ENCODE data around the gene BCL6. TPM values are rescaled to one million over a fixed set of nuclear protein-coding genes. Genes with fewer than 3 reads are reported as not detected.

BCL6 gene
- total RNA-seq, 1 experiment from 2014 or later: 35.1 TPM

GRCh38 chr3:187696021-187696420, 49.2 kb downstream of the BCL6 start:
- CTCF ChIA-PET: interaction anchor here (0.7 kb wide), 1 partner anchor 14 kb away, joined by 4 read pairs; no protein-coding TSS in a partner anchor
- no peak for DNase-seq
- Mint-ChIP-seq H3K4me1 (ENCODE audit: low read depth, unreplicated experiment) (no peaks in the 10 kb centered on the region), H3K36me3 (ENCODE audit: insufficient read depth, unreplicated experiment) (no peaks in the 10 kb centered on the region), H3K9me3 (ENCODE audit: low read depth, unreplicated experiment) (peaks cover 5% of the 10 kb centered on the region), H3K4me3 (ENCODE audit: low read depth, unreplicated experiment) (no peak overlapping the region), H3K27ac (ENCODE audit: unreplicated experiment) (no peak overlapping the region), H3K27me3 (ENCODE audit: unreplicated experiment) (peaks cover 81% of the 10 kb centered on the region)
- no TSS peak for BruUV-seq (replicated peaks)
- TF ChIP-seq CTCF (IDR thresholded peaks at IDR 0.05; ENCODE audit: unreplicated experiment): no peak
- intact Hi-C loops (cut with micrococcal nuclease; ENCODE audit: unreplicated experiment): no loop called here

- no peak overlapping the region for H3K27ac Mint-ChIP-seq (ENCODE audit: unreplicated experiment)
- H3K36me3 Mint-ChIP-seq (ENCODE audit: insufficient read depth, unreplicated experiment): no peaks in the 10 kb centered on the region
- no TSS peak for BruUV-seq (replicated peaks)
- CTCF ChIA-PET: no interaction called here
- intact Hi-C loops (cut with micrococcal nuclease; ENCODE audit: unreplicated experiment): no loop called here
- no peaks in the 10 kb centered on the region for H3K4me1 Mint-ChIP-seq (ENCODE audit: low read depth, unreplicated experiment)
- H3K4me3 Mint-ChIP-seq (ENCODE audit: low read depth, unreplicated experiment): no peak overlapping the region
- DNase-seq: no peak
- H3K9me3 Mint-ChIP-seq (ENCODE audit: low read depth, unreplicated experiment): peaks cover 5% of the 10 kb centered on the region
- H3K27me3 Mint-ChIP-seq (ENCODE audit: unreplicated experiment): peaks cover 75% of the 10 kb centered on the region
- TF ChIP-seq CTCF (IDR thresholded peaks at IDR 0.05; ENCODE audit: unreplicated experiment): no peak
Observed at GRCh38 chr3:187695449-187695848, 49.8 kb downstream of the BCL6 start.

DNA sequence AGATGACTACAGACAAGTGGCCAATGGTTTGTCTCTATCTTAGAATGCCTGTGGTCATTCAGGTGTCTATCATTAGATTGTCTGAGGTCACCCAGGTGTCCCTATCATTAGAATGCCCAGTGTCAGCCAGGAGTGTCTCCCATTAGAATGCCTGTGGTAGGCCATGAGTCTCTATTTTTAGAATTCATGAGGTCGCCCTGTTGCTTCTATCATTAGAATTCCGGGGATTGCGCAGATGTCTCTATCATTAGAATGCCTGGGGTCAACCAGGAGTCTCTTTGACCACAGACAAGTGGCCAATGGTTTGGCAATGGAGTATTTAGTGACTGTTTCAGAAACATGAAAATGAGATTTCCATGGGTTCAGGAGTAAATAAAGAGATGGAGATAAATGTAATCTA, 50.5 kb downstream of the BCL6 start:
- intact Hi-C loops (cut with micrococcal nuclease; ENCODE audit: unreplicated experiment): no loop called here
- Mint-ChIP-seq H3K9me3 (ENCODE audit: low read depth, unreplicated experiment) (peaks cover 5% of the 10 kb centered on the region), H3K36me3 (ENCODE audit: insufficient read depth, unreplicated experiment) (no peaks in the 10 kb centered on the region), H3K27ac (ENCODE audit: unreplicated experiment) (no peak overlapping the region), H3K4me1 (ENCODE audit: low read depth, unreplicated experiment) (no peaks in the 10 kb centered on the region), H3K4me3 (ENCODE audit: low read depth, unreplicated experiment) (no peak overlapping the region), H3K27me3 (ENCODE audit: unreplicated experiment) (peaks cover 69% of the 10 kb centered on the region)
- BruUV-seq (replicated peaks): no TSS peak
- DNase-seq: no peak
- TF ChIP-seq CTCF (IDR thresholded peaks at IDR 0.05; ENCODE audit: unreplicated experiment): no peak
- CTCF ChIA-PET: interaction anchor here (1.5 kb wide), 1 partner anchor 16 kb away, joined by 7 read pairs; no protein-coding TSS in a partner anchor

DNA sequence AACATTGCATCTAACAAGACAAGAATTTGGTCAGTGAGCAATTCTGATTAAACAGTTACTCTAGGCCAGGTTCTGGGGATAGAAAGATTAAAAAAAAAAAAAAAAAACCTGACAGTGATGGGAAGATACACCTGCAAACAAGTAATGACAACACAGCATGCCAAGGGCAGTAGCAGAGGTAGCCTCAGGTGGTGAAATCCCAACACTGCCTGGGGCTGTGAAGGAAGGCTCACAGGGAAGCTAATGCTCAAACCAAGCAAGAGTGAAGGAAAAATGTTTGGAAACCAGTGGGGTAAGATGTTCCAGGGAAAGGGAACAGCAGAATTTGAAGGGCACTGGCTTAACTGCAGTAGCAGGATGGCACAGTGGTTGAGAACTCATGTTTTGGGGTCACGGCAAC, 51.8 kb downstream of the BCL6 start:
- no peak for DNase-seq
- no TSS peak for BruUV-seq (replicated peaks)
- TF ChIP-seq CTCF (IDR thresholded peaks at IDR 0.05; ENCODE audit: unreplicated experiment): no peak
- CTCF ChIA-PET: interaction anchor here (0.6 to 1.5 kb wide), 5 partner anchors 8 to 666 kb away, joined by 3 to 7 read pairs (median 3); no protein-coding TSS in a partner anchor
- Mint-ChIP-seq H3K27me3 (ENCODE audit: unreplicated experiment) (peaks cover 66% of the 10 kb centered on the region), H3K4me3 (ENCODE audit: low read depth, unreplicated experiment) (no peak overlapping the region), H3K27ac (ENCODE audit: unreplicated experiment) (no peak overlapping the region), H3K4me1 (ENCODE audit: low read depth, unreplicated experiment) (no peaks in the 10 kb centered on the region), H3K9me3 (ENCODE audit: low read depth, unreplicated experiment) (peaks cover 5% of the 10 kb centered on the region), H3K36me3 (ENCODE audit: insufficient read depth, unreplicated experiment) (no peaks in the 10 kb centered on the region)
- intact Hi-C loops (cut with micrococcal nuclease; ENCODE audit: unreplicated experiment): no loop called here

Data from Calu3 (cell line).